ENCODE results near the gene DRG2.

The DRG2 gene, protein sequence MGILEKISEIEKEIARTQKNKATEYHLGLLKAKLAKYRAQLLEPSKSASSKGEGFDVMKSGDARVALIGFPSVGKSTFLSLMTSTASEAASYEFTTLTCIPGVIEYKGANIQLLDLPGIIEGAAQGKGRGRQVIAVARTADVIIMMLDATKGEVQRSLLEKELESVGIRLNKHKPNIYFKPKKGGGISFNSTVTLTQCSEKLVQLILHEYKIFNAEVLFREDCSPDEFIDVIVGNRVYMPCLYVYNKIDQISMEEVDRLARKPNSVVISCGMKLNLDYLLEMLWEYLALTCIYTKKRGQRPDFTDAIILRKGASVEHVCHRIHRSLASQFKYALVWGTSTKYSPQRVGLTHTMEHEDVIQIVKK

DNA sequence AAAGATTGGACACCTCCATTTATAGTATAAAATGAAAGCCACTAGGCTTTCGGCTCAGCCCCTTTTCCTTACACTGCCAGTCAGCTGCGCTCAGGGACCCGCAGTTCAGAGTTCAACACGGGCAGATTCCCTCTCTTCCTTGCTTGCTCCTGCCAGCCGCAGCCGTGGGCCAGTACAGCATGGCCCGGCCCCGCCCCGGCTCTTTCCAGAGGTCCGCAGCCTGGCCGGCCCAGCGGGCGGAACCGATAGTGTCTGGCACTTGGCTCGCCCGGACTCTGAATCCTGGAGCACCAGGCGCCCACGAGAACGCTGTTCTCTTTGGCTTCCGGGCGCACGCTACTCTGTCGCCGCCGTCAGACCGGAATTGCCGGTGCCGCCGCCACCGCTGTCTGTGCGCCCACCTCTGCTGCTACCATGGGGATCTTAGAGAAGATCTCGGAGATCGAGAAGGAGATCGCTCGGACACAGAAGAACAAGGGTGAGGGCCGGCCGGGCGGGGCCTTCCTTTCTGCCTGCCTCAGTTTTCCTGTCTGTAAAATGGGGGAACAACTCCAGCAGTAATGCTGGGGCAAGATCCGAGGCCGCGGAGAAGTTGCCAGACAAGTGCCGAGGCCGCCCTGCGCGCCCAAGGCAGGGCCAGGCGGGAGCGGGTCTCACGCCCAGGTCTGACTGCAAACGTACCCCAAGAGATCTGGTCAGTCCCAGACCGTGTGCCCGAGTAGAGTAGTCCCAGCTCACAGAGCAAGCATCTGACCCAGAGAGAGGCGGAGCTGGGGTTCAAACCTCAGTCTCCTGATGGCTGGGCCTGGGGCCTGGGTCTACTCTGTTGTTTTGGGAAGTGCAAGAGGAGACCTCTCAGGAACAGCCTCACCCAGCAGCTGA lies at the start of gene DRG2:
DRG2 (plus strand) TSS at position 339 of the 882 bp plus-strand sequence; CDS start at position 415, 76 bp downstream.
- peak; percentile 82 for DNase-seq (ENCODE audit: low spot score)

DNA sequence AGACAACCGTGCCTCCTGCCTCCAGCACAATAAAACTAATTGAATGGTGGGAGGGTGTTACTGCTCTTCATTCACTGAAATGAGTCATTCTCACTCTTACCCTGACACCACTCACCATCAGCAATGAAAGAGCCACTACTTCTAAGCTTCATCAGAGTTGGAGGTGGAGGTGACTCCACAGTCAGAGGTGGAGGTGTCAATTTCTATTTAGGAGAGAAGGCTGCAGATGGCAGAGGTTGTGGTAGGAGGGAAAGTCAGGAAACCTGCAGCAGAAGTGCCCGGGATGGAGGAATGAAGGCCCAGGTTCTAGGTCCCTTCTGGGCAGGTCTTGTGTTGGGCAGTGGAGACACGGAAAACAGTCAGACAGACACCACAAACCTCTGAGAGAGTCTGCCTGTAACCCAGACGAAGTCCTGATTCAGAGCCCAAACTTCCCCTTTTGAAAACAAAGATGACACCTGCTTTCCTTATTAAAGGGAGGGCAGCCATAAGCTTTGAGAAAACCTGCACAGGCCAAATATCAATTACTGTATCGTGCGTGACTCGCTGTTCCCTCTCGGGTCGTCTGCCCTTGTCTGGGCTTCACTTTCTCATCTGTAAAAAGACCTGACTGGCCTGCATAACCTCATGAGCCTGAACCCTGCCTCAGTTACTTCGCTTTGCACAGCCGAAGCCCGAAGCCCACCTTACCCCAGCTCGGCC lies 49.4 kb upstream of the DRG2 start:
- peak; percentile 16 for DNase-seq (ENCODE audit: low spot score)

DNA sequence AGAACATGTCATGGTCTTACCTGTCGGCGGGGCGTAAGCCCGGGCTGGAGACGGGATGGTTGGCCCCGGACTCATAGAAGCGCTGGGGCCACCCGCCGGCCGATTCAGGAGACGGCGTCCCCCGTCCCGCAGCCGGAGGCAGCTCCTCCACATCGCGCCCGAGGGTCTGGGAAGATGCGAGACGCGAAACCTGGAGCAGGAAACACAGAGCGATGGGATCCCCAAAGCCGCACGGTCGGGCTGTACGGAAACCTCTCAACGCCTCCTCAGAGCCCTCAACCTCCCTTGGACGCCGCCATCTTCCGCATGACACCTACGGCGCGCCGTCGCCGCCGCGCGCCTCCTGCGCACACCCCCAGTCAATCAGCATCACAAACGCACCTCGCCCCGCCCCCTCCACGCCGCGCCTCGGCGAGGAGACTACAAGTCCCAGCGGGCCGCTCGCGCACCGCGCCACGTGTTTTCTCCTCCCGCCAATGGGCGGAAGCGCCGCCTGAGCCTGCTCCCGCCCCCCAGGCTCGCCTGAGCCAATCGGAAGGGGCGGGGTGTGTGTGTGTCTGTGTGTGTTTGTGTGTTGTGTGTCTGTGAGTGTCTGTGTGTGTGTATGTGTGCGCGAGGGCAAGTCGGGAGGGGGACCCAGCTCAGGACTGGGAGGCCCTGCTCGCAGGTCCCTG lies 48.8 kb upstream of the DRG2 start, which contains the start of the genes ATPAF2 and GID4:
ATPAF2 (minus strand) TSS at position 308 of the 674 bp plus-strand sequence; CDS start at position 153, 155 bp downstream.
GID4 (plus strand) TSS at position 548 of the 674 bp plus-strand sequence; CDS start at position 605, 57 bp downstream.
- DNase-seq (ENCODE audit: low spot score), result peak; percentile 99

DNA sequence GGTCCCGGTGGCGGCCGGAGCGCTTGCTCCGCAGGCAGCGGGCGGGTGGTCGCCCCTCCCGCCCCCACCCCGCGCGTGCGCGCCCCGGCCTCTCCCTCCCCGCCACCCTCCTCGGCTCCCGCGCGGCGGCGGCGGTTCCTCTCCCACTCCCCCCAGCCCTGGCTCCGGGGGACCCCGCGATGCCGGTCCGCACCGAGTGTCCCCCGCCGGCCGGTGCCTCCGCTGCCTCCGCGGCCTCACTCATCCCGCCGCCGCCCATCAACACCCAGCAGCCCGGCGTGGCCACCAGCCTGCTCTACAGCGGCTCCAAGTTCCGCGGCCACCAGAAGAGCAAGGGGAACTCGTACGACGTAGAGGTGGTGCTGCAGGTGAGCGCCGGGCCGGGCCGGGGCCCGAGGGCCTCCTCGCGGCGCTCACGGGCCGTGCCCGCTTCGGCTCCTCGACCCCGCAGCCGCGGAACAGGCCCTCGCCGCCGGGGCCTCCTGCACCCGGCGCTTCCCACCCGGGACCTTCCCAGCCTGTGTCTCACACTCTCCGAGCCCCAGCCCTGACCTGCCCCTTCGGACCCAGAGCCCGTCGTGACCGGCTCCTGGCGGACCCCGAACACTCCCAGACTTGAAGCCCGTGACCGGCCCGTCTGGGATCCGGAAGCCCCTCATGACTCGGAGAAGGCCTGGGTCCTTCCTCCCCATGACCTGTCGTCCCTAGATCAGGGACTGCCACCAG lies 48.0 kb upstream of the DRG2 start:
- peak; percentile 16 for DNase-seq (ENCODE audit: low spot score)

DNA sequence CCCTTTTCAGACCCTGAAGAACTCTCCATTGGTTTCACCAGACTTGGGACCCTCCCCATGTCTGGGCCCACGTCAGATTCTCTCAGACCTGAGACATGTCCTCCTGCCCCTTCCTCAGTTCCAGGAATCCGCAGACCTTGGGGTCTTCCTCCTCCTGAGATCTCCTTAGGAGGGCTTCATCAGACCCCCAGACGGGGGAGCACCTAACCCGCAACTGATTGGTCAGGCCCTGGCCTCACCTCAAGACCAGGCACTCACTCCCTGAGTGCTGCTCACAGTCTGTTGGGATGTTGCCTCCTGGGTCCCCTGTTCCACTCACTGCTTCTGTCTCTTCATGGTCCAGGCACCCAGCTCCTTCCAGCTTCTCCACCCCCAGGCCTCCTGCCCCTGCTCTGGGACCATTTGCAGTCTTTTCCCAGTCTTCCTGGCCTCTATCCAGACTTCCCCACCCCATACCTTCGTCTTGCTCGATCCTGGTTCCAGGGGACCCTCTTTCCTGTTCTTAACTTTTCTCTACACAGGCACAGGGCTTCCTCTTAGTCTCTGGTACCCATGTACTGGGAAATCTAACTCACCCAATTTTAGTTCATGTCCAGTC lies 47.4 kb upstream of the DRG2 start:
- no peak for DNase-seq (ENCODE audit: low spot score)

DNA sequence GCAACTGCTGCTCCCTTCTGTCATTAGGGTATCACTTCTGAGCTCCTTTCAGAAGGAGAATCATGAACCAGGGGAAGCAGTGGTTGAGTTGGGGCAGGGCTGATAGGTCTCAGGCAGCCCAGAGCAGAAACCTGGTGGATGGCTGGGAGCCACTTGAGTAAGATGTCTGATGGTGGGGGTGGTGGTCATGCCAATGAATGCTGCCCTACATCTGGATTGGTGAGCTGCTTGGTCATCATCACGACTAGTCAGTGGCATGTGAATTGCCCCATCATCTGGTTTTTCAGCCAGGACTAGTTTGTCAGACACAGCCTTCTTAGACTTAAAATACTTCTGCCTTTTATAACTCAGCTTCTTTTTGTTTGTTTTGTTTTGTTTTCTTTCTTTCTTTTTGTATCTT lies 46.0 kb upstream of the DRG2 start:
- no peak for DNase-seq (ENCODE audit: low spot score)

DNA sequence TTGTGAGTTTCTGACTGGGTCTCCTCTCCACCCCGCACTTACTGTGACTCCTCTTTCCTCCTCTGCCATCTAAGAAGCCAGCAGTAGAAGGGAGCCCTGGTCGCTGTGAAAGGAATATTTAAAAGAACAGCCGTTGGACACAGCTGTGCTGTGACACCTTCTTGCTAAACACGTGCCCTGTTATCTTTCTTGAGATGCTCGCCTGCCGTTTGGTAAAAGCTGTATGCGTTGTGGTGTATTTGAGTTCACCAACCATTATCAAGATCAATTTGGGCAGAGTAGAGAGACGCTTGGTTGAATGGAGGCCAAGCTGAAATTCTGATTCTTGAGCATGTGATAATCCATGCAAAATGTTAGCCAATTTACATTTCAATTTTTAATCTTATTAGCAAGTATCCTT lies 44.8 kb upstream of the DRG2 start:
- no peak for DNase-seq (ENCODE audit: low spot score)

DNA sequence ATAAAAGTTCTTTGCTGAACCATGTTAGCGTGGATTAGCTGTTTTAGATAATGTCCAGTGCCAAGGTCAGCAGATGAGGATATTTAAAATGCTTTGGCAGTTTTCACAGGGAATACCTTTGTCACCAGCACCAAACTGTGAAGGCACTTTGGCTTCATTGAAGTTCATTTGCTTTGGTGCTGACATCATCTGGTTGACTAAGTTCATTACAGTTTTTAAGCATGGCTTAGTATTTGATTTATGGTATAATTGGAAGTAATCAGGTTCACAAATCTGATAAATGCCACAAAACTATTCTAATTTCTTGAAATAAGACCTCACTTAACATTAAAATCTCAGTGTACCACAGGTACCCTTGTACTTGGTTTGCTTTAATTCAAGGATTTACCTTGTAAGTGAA lies 44.3 kb upstream of the DRG2 start:
- DNase-seq (ENCODE audit: low spot score), result peak; percentile 20

DNA sequence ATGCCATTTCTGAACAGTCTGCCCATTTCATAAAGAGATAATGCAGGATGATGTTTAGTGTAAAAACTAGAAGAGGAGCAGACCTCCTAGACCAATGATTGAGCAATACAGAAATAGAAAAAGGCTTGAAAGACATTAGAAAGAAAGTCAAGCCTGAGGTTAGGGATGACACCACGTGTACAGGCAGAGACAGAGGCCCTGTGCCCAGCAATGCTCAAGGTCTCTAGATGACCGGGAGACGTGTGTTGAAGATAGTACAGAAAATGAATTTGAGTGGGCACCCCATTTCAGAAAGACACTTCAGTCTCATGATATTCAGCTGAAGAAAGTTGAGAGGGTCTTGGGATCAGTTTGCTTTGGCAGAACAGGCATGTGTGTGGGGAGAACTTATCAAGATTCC lies 43.1 kb upstream of the DRG2 start:
- DNase-seq (ENCODE audit: low spot score), result no peak

DNA sequence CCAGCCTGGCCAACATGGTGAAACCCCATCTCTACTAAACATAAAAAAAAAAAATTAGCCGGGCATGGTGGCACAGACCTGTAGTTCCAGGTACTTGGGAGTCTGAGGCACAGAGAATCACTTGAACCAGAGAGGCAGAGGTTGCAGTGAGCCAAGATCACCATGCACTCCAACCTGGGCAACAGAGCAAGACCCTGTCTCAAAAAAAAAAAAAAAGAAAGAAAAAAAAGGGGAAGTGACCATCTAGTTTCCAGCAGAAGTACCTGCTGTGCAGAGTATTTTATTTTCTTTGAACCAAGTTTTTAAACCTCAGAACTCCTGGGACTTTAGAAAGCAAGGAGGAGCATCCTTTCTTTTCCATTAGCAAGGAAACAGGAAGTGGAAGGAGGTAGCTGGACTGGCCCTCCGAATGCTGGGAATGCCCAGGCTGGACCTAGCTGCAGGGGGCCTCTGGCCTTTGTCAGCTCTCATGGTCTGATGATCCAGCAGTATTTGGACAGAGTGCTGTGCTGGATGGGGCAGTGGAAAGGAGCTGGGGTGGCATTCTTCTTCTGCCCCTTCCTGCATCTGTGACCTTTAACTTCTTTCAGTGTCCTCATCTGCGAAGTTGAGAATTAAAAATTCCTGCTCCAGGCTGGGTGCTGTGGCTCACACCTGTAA lies 41.9 kb upstream of the DRG2 start:
- no peak for DNase-seq (ENCODE audit: low spot score)

DNA sequence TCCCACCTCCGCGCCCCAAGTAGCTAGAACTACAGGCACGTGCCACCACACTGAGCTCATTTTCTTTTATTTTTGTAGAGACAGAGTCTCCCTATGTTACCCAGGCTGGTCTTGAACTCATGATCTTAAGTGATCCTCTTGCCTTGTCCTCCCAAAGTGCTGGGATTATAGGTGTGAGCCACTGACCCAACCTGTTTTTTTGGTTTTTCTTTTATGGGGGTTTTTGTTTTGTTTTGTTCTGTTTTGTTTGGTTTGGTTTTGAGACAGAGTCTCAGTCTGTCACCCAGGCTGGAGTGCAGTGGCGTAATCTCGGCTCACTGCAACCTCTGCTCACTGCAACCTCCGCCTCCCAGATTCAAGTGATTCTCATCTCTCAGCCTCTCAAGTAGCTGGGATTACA lies 32.2 kb upstream of the DRG2 start:
- DNase-seq (ENCODE audit: low spot score), result no peak

DNA sequence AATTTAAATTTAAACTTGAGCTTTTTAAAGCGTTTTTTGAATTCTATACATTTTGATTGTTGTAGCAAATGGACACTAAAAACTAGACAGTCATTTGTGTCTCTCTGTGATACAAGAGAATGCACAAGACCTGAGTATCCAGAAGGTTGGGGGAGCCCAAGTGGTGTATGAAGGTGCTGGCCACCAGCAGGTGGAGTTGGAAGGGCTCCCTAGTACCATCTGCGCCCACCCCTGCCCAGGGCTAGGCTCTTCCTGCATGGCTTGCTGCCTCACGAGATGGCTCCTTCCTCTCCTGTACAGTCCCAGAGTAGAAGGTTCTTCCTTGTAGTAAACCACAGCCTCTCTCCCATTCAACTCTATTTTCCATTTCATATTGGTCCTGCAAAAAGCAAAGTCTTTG lies 31.5 kb upstream of the DRG2 start:
- DNase-seq (ENCODE audit: low spot score), result no peak

DNA sequence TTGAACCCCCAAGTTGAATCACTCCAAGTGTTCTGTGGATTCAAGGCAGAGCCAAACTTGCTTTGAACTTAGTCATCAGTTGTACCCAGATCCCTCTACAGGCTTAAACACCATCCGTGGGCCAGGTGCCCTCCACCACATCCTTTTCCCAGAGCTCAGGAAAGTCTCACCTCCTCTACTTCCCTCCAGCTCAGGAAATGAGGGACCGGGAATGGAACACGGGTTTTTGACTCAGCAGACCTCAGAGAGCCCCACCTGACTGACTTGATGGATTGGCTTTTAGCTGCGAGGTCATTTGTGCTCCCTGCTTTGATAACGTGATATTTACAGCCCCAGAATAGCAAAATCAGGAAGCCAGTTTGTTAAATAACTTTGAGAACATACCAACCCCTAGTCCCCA lies 28.5 kb upstream of the DRG2 start:
- no peak for DNase-seq (ENCODE audit: low spot score)

DNA sequence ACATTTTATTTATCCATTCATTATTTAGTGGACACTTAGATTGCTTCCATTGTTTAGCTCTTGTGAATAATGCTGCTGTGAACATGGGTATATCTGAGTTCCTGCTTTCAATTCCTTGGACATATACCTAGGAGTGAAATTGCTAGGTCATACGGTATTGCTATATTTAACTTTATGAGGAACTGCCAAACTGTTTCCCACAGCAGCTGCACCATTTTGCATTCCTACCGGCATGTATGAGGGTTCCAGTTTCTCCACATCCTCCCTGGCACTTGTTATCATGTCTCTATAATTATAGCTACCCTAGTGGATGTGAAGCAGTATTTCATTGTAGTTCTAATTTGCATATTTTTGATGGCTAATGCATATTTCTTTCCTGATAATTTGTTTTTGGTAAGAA lies 23.7 kb upstream of the DRG2 start:
- no peak for DNase-seq (ENCODE audit: low spot score)

DNA sequence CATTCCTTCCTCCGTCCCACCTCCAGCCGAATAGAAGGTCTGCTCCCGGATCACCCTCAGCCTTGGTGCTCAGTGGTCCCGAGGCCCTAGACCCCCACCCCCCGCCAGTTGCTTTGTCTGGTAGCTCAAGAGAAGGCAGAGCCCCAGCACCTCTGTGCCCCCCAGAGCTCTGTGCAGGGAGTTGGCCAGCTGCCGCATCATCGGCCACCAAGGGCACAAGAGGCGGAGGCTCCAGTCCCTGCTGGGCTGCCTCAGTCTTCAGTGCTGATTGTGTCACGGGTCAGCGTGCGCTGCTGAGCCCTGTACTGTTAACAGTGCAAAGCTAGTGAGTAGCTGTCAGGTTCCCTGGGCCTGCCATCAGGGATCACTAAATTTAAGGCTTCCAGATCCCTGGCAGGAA lies 22.2 kb upstream of the DRG2 start:
- no peak for DNase-seq (ENCODE audit: low spot score)

DNA sequence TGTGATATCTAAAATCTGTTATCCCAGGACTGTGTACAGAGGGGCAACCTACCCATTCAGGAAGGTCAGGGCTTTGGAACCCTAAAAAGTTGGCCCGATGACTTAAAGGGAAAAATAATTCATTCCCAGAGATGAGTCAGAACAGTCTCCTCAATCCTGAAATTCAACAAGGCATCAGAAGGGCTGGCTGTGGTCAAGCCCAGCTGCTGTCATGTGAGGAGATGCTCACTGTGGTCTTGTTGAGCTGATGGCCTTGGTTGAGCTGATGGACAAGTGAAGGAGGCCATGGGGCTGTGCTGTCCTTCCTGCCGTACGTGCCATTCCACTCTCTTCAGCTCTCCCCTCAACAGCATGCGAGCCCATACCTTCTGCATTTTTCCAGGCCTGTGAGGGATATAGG lies 20.9 kb upstream of the DRG2 start:
- DNase-seq (ENCODE audit: low spot score), result no peak

DNA sequence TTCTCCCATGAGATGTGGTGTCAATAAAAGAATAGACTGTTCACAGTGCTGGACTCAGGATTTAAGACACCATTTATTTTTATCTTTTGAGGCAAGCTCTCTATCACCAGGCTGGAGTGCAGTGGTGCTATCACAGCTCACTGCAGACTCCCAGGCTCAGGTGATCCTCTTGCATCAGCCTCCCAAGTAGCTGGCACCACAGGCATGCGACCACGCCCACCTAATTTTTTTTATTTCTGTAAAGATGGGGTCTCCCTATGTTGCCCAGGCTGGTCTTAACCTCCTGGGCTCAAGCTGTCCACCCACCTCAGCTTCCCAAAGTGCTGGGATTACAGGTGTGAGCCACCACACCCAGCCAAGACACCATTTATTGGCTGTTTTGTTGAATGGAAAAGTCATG lies 18.6 kb upstream of the DRG2 start:
- no peak for DNase-seq (ENCODE audit: low spot score)

DNA sequence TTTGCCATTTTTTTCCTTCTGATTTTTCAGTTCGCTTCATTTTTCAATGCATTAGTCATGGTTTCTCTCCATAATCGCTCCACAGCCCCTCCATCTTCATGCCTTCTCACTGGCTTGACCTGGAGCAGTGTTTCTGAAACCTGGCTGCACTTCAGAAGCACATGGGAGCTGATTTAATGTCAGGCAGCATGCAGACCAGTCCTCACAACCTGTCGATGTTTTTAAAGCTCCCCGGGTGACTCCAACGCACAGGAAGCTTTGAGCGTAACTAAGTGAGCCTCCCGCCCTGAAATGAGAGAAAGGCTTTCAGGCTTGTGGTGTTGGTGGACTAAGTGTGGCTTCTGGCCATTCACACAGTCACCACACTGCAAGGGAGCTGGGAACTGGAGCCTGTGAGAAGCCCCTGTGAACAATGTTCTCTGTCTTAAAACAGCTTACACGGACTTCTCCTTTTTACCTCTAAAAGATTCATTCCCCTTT lies 16.8 kb upstream of the DRG2 start:
- DNase-seq (ENCODE audit: low spot score), result no peak

DNA sequence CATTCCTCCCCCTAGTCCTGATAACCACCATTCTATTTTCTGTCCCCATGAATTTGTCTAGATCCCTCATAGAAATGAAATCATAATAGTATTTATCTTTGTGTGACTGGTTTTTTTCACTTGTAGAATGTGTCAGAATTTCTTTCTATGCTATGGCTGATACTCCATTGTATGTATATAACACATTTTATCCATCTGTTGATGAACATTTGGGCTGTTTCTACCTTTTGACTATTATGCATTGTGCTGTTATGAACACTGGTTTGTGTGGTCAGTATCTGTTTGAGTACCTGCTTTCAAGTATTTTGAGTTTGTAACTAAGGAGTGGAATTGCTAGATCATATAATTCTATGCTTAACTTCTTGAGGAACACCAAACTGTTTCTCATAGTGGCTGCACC lies 16.0 kb upstream of the DRG2 start:
- no peak for DNase-seq (ENCODE audit: low spot score)

All from globus pallidus (tissue), 1 donor.